ENCODE measurements around the gene MAML2.

DNA sequence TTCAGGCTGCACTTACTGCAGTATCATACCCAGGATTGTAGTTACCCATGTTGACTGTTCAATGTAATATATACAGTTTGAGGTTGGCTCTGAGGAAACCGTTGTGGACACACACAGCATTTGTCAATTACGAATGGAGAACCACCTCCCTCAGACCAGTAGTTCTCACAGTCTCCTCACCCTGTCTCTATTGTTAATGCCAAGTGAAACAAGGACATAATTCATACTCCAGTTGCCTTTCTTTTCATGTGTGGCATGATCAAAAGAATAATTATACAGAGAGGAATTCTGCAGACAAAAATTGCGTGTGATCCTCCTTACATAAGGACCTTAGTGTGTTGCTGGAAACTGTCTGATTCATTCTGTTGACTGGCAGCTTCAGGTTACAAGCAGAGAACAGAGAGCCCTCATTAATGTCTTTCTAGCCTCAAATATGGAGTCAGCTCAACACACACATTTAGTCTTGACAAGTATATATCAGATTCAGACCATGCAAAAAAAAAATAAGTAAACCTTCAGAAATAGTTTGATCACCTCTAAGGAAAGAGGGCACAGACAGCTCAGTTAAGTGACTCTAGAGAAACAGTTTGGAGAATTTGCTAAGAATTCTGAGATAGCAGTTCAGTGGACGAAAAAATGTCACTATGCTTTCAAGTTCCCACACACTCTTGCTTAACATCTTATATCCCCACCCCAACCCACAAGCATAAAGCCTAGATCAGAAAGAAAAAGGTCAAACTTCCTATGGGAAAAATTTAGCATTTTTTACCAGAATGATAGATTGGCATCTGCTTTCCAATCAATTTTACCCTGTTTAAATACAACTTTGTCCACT is 96.1 kb downstream of the MAML2 start:
- no peak for TF ChIP-seq RAD21 (IDR thresholded peaks at IDR 0.05 in 1 of 2, conservative IDR thresholded peaks at IDR 0.05 in 1 of 2; ENCODE audit: low read depth in 2 of 2, low read length in 2 of 2)
- TF ChIP-seq POU5F1 (IDR thresholded peaks at IDR 0.05; ENCODE audit: low read depth, low read length): no peak
- TF ChIP-seq, protein P1, sequence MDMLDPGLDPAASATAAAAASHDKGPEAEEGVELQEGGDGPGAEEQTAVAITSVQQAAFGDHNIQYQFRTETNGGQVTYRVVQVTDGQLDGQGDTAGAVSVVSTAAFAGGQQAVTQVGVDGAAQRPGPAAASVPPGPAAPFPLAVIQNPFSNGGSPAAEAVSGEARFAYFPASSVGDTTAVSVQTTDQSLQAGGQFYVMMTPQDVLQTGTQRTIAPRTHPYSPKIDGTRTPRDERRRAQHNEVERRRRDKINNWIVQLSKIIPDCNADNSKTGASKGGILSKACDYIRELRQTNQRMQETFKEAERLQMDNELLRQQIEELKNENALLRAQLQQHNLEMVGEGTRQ (IDR thresholded peaks at IDR 0.05; ENCODE audit: low read length): no peak
- no peak for TF ChIP-seq SP2 (IDR thresholded peaks at IDR 0.05; ENCODE audit: low read length)
- TF ChIP-seq, protein P2, sequence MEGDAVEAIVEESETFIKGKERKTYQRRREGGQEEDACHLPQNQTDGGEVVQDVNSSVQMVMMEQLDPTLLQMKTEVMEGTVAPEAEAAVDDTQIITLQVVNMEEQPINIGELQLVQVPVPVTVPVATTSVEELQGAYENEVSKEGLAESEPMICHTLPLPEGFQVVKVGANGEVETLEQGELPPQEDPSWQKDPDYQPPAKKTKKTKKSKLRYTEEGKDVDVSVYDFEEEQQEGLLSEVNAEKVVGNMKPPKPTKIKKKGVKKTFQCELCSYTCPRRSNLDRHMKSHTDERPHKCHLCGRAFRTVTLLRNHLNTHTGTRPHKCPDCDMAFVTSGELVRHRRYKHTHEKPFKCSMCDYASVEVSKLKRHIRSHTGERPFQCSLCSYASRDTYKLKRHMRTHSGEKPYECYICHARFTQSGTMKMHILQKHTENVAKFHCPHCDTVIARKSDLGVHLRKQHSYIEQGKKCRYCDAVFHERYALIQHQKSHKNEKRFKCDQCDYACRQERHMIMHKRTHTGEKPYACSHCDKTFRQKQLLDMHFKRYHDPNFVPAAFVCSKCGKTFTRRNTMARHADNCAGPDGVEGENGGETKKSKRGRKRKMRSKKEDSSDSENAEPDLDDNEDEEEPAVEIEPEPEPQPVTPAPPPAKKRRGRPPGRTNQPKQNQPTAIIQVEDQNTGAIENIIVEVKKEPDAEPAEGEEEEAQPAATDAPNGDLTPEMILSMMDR (IDR thresholded peaks at IDR 0.05; ENCODE audit: control extremely low read depth in 1 of 3, insufficient read depth in 1 of 3, low read depth in 1 of 3, low read length in 3 of 3): no peak
- no peak for TF ChIP-seq POLR2A (IDR thresholded peaks at IDR 0.05; ENCODE audit: control extremely low read depth in 1 of 2, low read depth in 2 of 2, low read length in 2 of 2)
- no peak for TF ChIP-seq RNF2 (IDR thresholded peaks at IDR 0.05; ENCODE audit: borderline replicate concordance, low read depth, low read length, missing control alignments, poor library complexity, severe bottlenecking)
- TF ChIP-seq JUN (IDR thresholded peaks at IDR 0.05; ENCODE audit: low read depth, low read length): no peak
- TF ChIP-seq TAF1 (IDR thresholded peaks at IDR 0.05; ENCODE audit: low read depth, low read length): no peak
- TF ChIP-seq POLR2AphosphoS5 (IDR thresholded peaks at IDR 0.05; ENCODE audit: low read depth, low read length): no peak
- no peak for TF ChIP-seq EZH2 (IDR thresholded peaks at IDR 0.05; ENCODE audit: low read depth, low read length, severe bottlenecking)
- no peak for TF ChIP-seq KDM5A (IDR thresholded peaks at IDR 0.05; ENCODE audit: low read length)
- no peak for TF ChIP-seq ASH2L (IDR thresholded peaks at IDR 0.05; ENCODE audit: low read length)
- TF ChIP-seq, protein P3, sequence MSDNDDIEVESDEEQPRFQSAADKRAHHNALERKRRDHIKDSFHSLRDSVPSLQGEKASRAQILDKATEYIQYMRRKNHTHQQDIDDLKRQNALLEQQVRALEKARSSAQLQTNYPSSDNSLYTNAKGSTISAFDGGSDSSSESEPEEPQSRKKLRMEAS (IDR thresholded peaks at IDR 0.05): no peak
